IMR-90 (cell line): ENCODE results near the gene FSIP2. TPM values are rescaled to one million over a fixed set of nuclear protein-coding genes. Genes with fewer than 3 reads are reported as not detected.

ENCODE experiments used
- ATAC-seq: fragments of 200-7000 bp; cut with Tn5 transposase; 2 replicates; pipeline ENCODE4 v1.9.1; 2020; ENCODE audit warnings: low read depth, mild to moderate bottlenecking, moderate library complexity
- BruUV-seq: library from RNA; stranded (reverse); fragments of 400-500 nt; replicated peaks from 2 replicates; lab custom pipeline; 2021; lab: Mats Ljungman, UMichigan
- CTCF ChIA-PET: fragments of 300-600 bp; formaldehyde crosslinking; extraction: SDS; loops from one replicate; lab custom pipeline; 2021; ENCODE audit warnings: antibody characterized with exemption; lab: Yijun Ruan, JAX
- POLR2A ChIA-PET: fragments of 300-600 bp; sonication (Branson Sonifier 250); formaldehyde crosslinking; loops from one replicate; lab custom pipeline; 2022; ENCODE audit warnings: antibody characterized with exemption; ENCODE audit not compliant: unreplicated experiment; lab: Charles Lee
- DNase-seq: peaks from one replicate; pipeline ENCODE4 v3.0.0; 2013
- H2AFZ ChIP-seq: replicated peaks from 2 replicates; pipeline ENCODE3; 2013; ENCODE audit warnings: low read length, mild to moderate bottlenecking; ENCODE audit not compliant: poor library complexity
- H2AK5ac ChIP-seq: 2 replicates; pipeline ENCODE4 v1.6.1; 2013; ENCODE audit warnings: low read depth, low read length, inconsistent platforms
- H2AK9ac ChIP-seq: replicated peaks from 2 replicates; pipeline ENCODE3; 2013; ENCODE audit warnings: mild to moderate bottlenecking, low read depth, low read length, moderate library complexity; ENCODE audit not compliant: poor library complexity
- H2BK120ac ChIP-seq: 2 replicates; pipeline ENCODE4 v1.6.1; 2013; ENCODE audit warnings: low read depth, low read length, inconsistent platforms
- H2BK15ac ChIP-seq: 3 replicates; pipeline ENCODE4 v1.6.1; 2013; ENCODE audit warnings: low read depth, low read length, inconsistent platforms
- H2BK20ac ChIP-seq: 2 replicates; pipeline ENCODE4 v1.6.1; 2013; ENCODE audit warnings: low read depth, mild to moderate bottlenecking, inconsistent platforms, low read length, moderate library complexity
- H2BK5ac ChIP-seq: 2 replicates; pipeline ENCODE4 v1.6.1; 2013; ENCODE audit warnings: mild to moderate bottlenecking, low read depth, low read length, inconsistent platforms; ENCODE audit not compliant: poor library complexity, severe bottlenecking
- H3K14ac ChIP-seq: replicated peaks from 2 replicates; pipeline ENCODE4 v1.6.1; 2013; ENCODE audit warnings: low read depth, low read length, inconsistent platforms
- H3K18ac ChIP-seq: 2 replicates; pipeline ENCODE4 v1.6.1; 2013; ENCODE audit warnings: low read depth, low read length, control low read depth
- H3K23ac ChIP-seq: 2 replicates; pipeline ENCODE4 v1.6.1; 2013; ENCODE audit warnings: low read depth, low read length, inconsistent platforms
- H3K27ac ChIP-seq: 2 replicates; pipeline ENCODE4 v1.5.1; 2013; ENCODE audit warnings: mild to moderate bottlenecking, control low read depth, low read length; ENCODE audit not compliant: insufficient read depth
- H3K27me3 ChIP-seq: 2 replicates; pipeline ENCODE4 v1.6.1; 2013; ENCODE audit warnings: low read length; ENCODE audit not compliant: control insufficient read depth, insufficient read depth
- H3K36me3 ChIP-seq: 2 replicates; pipeline ENCODE4 v1.6.1; 2013; ENCODE audit warnings: low read length, mixed read lengths; ENCODE audit not compliant: control insufficient read depth, insufficient read depth
- H3K4ac ChIP-seq: 2 replicates; pipeline ENCODE4 v1.6.1; 2013; ENCODE audit warnings: low read depth, low read length, inconsistent platforms
- H3K4me1 ChIP-seq: 2 replicates; pipeline ENCODE4 v1.6.1; 2013; ENCODE audit warnings: low read length, mixed read lengths; ENCODE audit not compliant: control insufficient read depth, insufficient read depth
- H3K4me2 ChIP-seq: 2 replicates; pipeline ENCODE4 v1.6.1; 2013; ENCODE audit warnings: low read depth, mild to moderate bottlenecking, control low read depth, low read length, moderate library complexity
- H3K4me3 ChIP-seq: 2 replicates; pipeline ENCODE4 v1.5.1; 2013; ENCODE audit warnings: low read depth, mild to moderate bottlenecking, control low read depth, low read length, moderate library complexity; ENCODE audit not compliant: insufficient read depth
- H3K56ac ChIP-seq: 2 replicates; pipeline ENCODE4 v1.6.1; 2013; ENCODE audit warnings: low read length, inconsistent platforms; ENCODE audit not compliant: insufficient read depth; ENCODE audit errors: extremely low read depth
- H3K79me1 ChIP-seq, 2 experiments: 2 replicates each; pipeline ENCODE4 v1.6.1; 2013; ENCODE audit warnings: low read length in 2 of 2, inconsistent platforms in 1 of 2, low read depth in 1 of 2
- H3K9ac ChIP-seq: 2 replicates; pipeline ENCODE4 v1.6.1; 2013; ENCODE audit warnings: low read depth, low read length, control low read depth
- H3K9me1 ChIP-seq: 2 replicates; pipeline ENCODE4 v1.6.1; 2013; ENCODE audit warnings: low read length, inconsistent platforms; ENCODE audit not compliant: insufficient read depth
- H3K9me3 ChIP-seq: 2 replicates; pipeline ENCODE4 v1.6.1; 2013; ENCODE audit warnings: low read length; ENCODE audit not compliant: control insufficient read depth, insufficient read depth
- H4K20me1 ChIP-seq: 2 replicates; pipeline ENCODE4 v1.6.1; 2013; ENCODE audit warnings: low read length, inconsistent platforms; ENCODE audit not compliant: insufficient read depth
- H4K5ac ChIP-seq: 2 replicates; pipeline ENCODE4 v1.6.1; 2013; ENCODE audit warnings: mild to moderate bottlenecking, low read depth, low read length, control low read depth
- H4K8ac ChIP-seq, 2 experiments: 2 replicates each; pipeline ENCODE4 v1.6.1; 2013; ENCODE audit warnings: low read depth in 2 of 2, low read length in 2 of 2, control low read depth in 1 of 2, inconsistent platforms in 1 of 2
- H4K91ac ChIP-seq: 2 replicates; pipeline ENCODE4 v1.6.1; 2013; ENCODE audit warnings: low read depth, low read length, inconsistent platforms; ENCODE audit not compliant: insufficient read depth
- FOS ChIP-seq: fragments of 150-350 bp; IDR thresholded peaks from 2 replicates; pipeline ENCODE4 v1.6.1; 2016; ENCODE audit warnings: low read depth, low read length
- NFE2L2 ChIP-seq: fragments of 150-350 bp; IDR thresholded peaks from 2 replicates; pipeline ENCODE4 v1.6.1; 2016; ENCODE audit warnings: low read depth, mild to moderate bottlenecking, low read length
- RAD21 ChIP-seq: IDR thresholded peaks from 2 replicates; pipeline ENCODE4 v1.6.1; 2012; ENCODE audit warnings: low read length, improper control_type of control experiment
- RCOR1 ChIP-seq: IDR thresholded peaks from 2 replicates; pipeline ENCODE4 v1.6.1; 2012; ENCODE audit warnings: mild to moderate bottlenecking, low read length, improper control_type of control experiment; ENCODE audit not compliant: insufficient replicate concordance
- WGBS, 2 experiments: methylation state at CpG; one replicate each; pipeline versions ENCODE4 v1.1.5 to v1.1.7; 2013; ENCODE audit warnings: missing lambda C conversion rate in 2 of 2; ENCODE audit not compliant: insufficient read length in 1 of 2; ENCODE audit errors: extremely low coverage in 2 of 2; 5-methylcytosine and 5-hydroxymethylcytosine counted together
- dilution Hi-C: fragments of 300-500 bp; cut with HindIII; formaldehyde crosslinking; loops from one replicate; pipeline ENCODE4 v1.14.3; 2018; ENCODE audit warnings: low sequenced_read_pairs; ENCODE audit not compliant: unreplicated experiment
- in situ Hi-C: fragments of 300-500 bp; cut with MboI; formaldehyde crosslinking; loops from 3 replicates; pipeline ENCODE4 v1.14.3; 2019; ENCODE audit warnings: low sequenced_read_pairs, inconsistent platforms, mixed read lengths
- intact Hi-C: fragments of 100-400 bp; cut with micrococcal nuclease; formaldehyde crosslinking; loops from 2 replicates; pipeline ENCODE4 v1.10.0; 2022
- polyA plus RNA-seq, 3 experiments: library from polyadenylated mRNA; depleted of rRNA; stranded (reverse); fragments of >200 nt; gene quantifications; 2 replicates each; pipeline ENCODE4 v1.2.3, GENCODE V29; 2012; ENCODE audit warnings: low replicate concordance in 1 of 3
- total RNA-seq: library from RNA; depleted of rRNA; stranded (reverse); fragments of >200 nt; gene quantifications from 2 replicates; pipeline ENCODE4 v1.2.3, GENCODE V29; 2012
- TF ChIP-seq, protein P1 (sequence below): conservative IDR thresholded peaks from 2 replicates; pipeline ENCODE4 v1.5.1; 2012; ENCODE audit warnings: mild to moderate bottlenecking, low read depth, low read length, improper control_type of control experiment

Gene FSIP2
- total and polyA plus RNA-seq, 2 of the 4 experiments (the other 2 are of a cell fraction), result under 0.01 to 0.02 TPM

- no CpG with 5 or more reads among the region's 2 CpGs for WGBS, 2 experiments
- no peaks in the 10 kb centered on the region for H3K36me3 ChIP-seq
- H3K4ac ChIP-seq, result no peak overlapping the region
- H3K79me1 ChIP-seq, result no peaks in the 10 kb centered on the region
- H2BK120ac ChIP-seq, result no peak overlapping the region
- TF ChIP-seq, protein P1, sequence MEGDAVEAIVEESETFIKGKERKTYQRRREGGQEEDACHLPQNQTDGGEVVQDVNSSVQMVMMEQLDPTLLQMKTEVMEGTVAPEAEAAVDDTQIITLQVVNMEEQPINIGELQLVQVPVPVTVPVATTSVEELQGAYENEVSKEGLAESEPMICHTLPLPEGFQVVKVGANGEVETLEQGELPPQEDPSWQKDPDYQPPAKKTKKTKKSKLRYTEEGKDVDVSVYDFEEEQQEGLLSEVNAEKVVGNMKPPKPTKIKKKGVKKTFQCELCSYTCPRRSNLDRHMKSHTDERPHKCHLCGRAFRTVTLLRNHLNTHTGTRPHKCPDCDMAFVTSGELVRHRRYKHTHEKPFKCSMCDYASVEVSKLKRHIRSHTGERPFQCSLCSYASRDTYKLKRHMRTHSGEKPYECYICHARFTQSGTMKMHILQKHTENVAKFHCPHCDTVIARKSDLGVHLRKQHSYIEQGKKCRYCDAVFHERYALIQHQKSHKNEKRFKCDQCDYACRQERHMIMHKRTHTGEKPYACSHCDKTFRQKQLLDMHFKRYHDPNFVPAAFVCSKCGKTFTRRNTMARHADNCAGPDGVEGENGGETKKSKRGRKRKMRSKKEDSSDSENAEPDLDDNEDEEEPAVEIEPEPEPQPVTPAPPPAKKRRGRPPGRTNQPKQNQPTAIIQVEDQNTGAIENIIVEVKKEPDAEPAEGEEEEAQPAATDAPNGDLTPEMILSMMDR, result no peak
- TF ChIP-seq NFE2L2 (no peak), RCOR1 (no peak), RAD21 (no peak), FOS (no peak)
- H2AK5ac ChIP-seq, result no peak overlapping the region
- no peak overlapping the region for H2AK9ac ChIP-seq
- no peaks in the 10 kb centered on the region for H3K9me1 ChIP-seq
- no peak overlapping the region for H2BK15ac ChIP-seq
- H2BK20ac ChIP-seq, result no peak overlapping the region
- H3K9ac ChIP-seq, result no peak overlapping the region
- no peaks in the 10 kb centered on the region for H4K20me1 ChIP-seq
- H3K4me3 ChIP-seq, result no peak overlapping the region
- ChIA-PET POLR2A (no interaction called here), CTCF (no interaction called here)
- H3K27me3 ChIP-seq, result no peaks in the 10 kb centered on the region
- H3K14ac ChIP-seq, result no peak overlapping the region
- H2AFZ ChIP-seq, result no peak overlapping the region
- no peak overlapping the region for H4K91ac ChIP-seq
- H4K5ac ChIP-seq, result no peak overlapping the region
- dilution Hi-C loops (no loop called here), intact Hi-C loops (no loop called here), in situ Hi-C loops (no loop called here)
- H3K4me2 ChIP-seq, result no peak overlapping the region
- H3K23ac ChIP-seq, result no peak overlapping the region
- no peak for ATAC-seq
- H3K18ac ChIP-seq, result no peak overlapping the region
- peaks cover 8% of the 10 kb centered on the region for H3K9me3 ChIP-seq
- no peak overlapping the region for H4K8ac ChIP-seq
- no peak overlapping the region for H3K56ac ChIP-seq
- BruUV-seq, result no TSS peak
- no peak for DNase-seq
- no peak overlapping the region for H3K27ac ChIP-seq
- no peaks in the 10 kb centered on the region for H3K4me1 ChIP-seq
- no peak overlapping the region for H2BK5ac ChIP-seq
Measured at GRCh38 chr2:185811580-185811979, 73.0 kb downstream of the FSIP2 start.
